GM18858 (cell line): ENCODE results near the gene AEBP1.
"Not testable (repeated sequence)": the region's sequence is repeated elsewhere in the genome, so short reads cannot be mapped to it uniquely, and the experiment has no call there.

Experiments
- ATAC-seq: cut with Tn5 transposase; IDR thresholded peaks from one replicate; pipeline ENCODE4 v1.9.1; 2021; ENCODE audit not compliant: unreplicated experiment

Gene AEBP1

DNA sequence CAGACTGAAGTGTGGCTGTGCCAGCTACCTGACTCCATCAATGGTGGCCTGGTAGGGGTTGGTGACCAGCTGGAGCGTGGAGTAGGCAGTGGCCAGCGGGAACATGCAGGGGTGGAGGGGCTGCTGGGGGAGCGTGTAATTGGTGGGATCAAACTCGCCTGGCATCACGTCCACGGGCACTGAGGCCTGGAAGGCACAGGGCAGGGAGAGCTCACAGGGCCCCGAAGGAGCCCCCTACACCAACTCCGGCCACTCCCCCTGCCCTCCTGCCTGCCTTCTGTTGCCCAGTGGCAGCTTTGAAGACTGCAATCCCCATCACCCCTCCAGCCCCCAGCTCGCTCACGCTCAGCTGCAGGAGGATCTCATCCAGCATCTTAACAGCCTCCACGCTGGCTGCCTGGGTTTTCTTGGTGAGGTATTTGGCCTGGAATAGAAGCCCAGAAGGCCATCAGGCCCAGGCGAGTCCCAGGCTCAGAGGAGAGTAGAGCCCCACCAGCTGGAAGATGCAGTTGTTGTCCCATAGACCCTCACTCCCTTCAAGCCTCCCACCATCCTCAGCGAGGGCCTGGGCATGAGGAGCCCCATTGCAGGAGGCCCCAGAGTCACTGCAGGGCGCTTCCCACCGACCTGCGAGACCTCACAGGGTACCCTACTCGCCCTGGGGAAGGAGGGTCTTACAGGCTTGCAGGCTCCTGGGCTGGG, 12.1 kb downstream of the AEBP1 start:
- no peak for ATAC-seq

DNA sequence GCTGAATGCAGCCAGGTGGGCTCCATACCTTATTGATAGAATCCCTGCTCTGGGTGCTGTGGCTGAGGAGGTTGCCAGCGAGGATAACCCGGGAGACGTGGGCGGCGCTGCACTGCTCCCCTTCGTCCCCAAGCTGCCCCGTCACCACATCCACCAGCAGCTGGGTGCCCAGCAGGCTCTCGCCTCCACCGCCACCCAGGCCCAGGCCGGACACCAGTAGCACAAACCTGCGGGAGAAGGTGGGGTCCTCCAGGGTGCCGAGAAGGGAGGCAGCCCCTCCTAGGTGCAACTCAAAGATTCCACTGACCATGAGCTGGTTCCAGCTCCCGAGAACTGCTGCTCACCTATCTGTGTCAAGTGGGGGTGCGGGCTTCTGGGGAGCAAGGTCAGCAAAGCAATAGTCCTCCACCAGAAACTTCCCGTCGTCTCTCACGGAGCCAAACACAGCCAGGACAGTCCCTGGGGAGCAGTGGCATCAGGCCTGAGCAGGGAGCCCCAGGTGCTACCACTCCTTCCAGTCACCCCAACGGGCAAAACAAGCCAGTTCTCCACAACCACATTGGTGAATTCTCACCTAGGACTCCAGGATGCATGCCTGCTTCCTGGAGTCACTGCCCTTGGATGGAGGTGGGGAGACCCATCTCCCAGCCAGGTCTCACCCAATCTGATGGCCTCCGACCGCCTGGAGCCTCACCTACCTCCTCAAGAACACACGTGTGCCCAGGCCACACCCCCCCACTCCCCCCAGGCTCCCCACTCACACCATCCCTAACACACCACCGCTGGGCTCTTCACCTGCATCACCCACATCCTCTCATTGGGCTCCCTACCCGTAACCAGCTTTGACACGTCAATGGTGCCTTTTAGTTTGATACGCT, 12.9 kb downstream of the AEBP1 start:
- ATAC-seq, result no peak

DNA sequence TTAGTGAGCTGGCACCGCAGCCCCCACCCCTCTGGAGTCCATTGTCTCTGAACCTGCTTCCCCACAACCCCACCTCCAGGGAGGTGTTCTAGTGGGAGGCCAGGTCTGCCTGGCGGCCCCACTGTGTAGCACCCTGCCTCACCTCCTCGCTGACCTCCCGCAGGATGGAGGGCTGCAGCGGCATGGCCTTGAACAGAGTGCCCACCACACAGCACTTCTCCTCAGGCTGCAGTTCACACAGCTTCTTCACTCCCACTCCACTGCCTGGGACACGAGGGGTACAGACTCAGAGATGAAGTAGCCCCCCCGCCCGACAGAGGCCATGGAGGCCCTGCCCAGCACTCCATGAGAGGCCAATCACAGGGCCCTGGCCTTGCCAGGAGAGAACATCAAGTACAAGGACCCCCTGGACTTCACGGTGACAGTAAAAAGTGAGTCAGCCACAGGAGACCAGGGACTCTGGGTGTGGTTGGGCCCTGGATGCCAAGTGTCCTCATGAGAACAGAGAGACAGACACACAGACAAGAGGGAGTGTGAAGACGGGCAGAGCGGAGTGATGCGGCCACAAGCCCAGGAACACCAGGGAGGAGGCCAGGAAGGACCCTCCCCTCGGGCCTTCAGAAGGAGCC, 13.8 kb downstream of the AEBP1 start:
- ATAC-seq, result no peak

DNA sequence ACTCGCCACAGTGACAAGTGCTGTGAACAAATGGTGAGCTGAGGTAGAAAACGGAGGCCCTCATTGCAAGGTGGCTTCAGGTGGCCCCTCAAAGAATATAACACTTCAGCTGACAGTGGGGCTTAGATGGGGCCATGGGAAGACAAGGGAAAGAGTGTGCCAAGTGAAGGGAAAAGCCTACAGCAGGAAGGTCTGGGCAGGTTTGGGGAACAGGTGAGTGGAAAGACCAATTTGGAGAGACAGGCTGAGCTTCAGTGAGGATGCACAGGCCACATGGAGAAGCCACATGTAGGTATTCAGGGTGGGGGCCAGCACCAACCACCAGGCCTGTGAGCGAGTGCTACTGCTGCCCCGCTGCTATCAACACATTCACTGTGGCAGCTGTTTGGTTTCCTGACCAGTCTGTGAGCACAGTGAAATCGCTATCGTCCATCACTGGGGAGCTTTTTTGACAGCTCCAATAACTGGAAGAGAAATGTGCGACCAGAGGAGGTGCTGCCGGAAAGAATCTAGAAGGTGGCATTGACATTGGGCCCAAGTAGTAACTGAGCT, 15.8 kb downstream of the AEBP1 start:
- ATAC-seq, result no peak

DNA sequence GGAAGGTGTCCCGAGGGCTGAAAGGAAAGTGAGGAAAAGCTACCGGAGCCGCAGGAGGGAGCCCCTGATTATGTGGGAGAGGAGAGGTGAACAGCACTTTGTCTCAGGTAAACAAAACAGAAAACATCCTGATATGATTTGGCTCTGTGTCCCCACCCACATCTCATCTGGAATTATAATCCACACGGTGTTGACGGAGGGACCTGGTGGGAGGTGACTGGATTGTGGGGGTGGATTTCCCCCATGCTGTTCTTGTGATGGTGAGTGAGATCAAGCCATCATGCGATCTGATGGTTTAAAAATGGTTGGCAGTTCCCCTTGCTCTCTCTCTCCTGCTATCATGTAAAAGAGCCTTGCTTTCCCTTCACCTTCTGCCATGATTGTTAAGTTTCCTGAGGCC, 16.2 kb downstream of the AEBP1 start:
- ATAC-seq, result no peak

DNA sequence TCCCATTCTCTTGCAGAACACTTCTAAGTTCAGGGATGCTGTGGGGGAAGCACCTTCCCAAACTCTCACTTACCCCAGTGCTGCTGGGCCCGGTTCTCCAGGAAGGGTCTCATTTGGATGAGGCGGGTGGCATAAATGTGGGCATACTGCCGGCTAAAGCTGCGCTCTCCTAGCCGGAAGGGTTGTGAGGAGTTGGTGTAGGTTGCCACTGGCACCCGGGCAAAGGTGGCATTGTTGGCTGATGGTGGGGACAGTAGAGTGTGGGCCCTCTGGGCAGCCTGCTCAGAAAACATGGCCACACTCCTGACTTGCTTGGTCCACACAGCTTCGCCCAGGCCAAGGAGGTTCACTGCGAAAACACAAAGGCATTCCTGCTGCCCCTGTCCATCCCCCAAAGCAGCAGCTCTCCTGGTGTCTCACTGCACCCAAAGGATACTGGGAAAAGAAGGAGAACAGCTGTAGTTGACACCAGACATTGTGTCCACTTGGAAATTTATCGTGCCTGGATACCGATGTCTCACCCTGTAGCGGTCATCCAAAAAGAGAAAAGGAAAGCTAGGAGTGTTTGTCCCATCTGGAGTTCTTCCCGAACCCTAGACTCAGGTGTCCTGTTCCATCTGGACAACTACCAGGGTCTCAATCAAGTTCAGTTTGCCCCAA, 17.7 kb downstream of the AEBP1 start:
- no peak for ATAC-seq

DNA sequence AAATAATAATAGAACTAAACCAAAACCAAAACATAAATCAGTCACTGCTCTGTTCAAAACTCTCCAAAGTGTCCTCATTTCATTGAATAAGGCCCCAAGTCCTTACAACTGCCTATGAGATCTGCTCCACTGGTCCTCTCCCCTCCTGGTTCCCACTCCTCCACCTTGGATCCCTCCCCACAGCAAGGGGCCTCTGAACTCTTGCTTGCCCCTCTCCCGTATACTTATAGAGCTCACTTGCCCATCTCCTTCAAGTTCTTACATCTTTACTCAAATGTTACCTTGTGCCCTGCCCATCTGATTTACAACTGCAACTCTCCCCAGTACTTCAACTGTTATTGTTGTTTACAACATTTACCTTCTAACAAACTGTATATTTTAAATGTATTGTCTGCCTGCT, 18.4 kb downstream of the AEBP1 start:
- ATAC-seq, result no peak

DNA sequence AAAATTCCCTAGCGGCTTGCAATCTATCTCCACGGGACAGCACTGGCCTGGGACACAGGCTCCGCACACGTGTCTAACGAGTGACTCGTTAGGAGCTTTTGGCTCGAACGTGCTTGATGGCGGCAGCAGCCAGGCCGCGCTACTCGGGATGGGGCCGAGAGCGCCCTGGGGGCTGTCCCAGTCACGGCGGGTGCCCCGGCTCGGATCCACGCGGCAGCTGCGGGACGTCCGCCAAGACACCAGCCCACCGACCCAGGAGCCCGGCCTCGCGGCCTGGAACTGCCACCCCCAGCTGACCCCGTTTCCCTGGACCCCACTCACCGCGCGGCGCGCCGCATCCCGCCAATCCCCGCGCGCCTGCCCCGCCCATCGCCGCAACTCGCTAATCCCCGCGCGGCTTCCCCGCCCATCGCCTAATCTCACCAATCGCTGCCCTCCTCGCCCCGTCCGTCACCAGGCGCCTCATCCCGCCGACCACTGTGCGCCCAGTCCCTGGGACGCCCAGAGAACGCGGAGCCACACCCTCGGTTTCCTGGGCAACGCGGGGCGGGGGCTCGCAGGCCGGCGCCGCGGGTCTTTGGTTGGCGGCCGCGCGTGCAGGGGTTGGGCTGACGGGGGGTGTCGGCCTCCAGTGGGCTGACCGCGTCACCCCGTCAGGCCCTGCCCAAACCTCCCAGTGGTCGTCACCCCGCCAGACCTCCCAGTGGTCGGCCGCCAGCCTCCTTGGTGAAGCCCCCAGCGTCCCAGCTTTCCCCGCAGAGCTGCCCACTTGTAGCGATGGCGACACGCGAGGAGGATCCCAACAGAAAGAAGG, 19.3 kb downstream of the AEBP1 start, which contains the start of gene POLD2:
Gene POLD2 (minus strand): TSS at position 359 of the 814 bp plus-strand sequence. CDS start 1,495 bp downstream, outside the sequence.
- ATAC-seq, result peak; percentile 93

DNA sequence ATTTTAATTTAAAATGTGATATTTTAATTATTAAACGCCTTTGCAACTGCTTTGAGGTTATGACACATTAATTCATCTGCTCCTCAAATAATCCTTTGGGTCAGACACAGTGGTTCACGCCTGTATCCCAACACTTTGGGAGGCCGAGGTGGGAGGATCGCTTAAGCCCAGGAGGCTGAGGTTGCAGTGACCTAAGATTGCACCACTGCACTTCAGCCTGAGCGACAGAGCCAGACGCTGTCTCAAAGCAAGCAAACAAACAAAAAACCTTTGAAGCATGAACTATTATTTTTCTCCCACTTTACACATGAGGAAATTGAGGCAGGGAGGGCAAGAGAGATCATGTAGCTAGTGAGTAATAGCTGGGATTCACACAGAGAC, 20.7 kb downstream of the AEBP1 start:
- no peak for ATAC-seq

DNA sequence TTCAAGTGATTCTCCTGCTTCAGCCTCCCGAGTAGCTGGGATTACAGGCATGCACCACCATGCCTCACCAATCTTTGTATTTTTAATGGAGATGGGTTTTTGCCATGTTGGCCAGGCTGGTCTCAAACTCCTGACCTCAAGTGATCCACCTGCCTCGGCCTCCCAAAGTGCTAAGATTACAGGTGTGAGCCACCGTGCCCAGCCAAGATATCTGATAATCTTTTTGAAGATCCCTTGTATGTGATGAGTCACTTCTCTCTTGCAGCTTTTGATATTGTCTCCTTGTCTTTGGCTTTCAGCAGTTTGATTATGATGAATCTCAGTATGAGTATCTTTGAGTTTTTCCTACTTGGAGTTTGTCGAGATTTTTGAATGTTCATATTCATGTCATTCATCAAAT, 22.4 kb downstream of the AEBP1 start:
- ATAC-seq, result not testable (repeated sequence)

DNA sequence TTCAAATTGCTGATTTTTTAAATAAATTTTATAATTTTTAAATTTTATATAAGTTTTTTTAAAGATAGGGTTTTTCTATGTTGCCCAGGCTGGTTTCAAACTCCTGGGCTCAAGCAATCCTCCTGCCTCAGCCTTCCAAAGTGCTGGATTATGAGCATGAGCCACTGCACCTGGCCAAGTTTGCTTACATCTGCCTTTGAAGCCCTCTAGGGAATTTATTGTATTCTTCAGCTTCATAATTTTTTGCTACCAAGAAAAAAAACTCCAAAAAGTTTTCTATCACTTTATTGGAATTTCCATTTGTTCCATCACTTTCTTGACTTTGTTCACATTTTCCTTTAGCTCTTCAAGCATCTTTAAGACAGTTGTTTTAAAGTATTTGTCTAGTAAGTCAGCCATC, 23.0 kb downstream of the AEBP1 start:
- ATAC-seq, result no peak

DNA sequence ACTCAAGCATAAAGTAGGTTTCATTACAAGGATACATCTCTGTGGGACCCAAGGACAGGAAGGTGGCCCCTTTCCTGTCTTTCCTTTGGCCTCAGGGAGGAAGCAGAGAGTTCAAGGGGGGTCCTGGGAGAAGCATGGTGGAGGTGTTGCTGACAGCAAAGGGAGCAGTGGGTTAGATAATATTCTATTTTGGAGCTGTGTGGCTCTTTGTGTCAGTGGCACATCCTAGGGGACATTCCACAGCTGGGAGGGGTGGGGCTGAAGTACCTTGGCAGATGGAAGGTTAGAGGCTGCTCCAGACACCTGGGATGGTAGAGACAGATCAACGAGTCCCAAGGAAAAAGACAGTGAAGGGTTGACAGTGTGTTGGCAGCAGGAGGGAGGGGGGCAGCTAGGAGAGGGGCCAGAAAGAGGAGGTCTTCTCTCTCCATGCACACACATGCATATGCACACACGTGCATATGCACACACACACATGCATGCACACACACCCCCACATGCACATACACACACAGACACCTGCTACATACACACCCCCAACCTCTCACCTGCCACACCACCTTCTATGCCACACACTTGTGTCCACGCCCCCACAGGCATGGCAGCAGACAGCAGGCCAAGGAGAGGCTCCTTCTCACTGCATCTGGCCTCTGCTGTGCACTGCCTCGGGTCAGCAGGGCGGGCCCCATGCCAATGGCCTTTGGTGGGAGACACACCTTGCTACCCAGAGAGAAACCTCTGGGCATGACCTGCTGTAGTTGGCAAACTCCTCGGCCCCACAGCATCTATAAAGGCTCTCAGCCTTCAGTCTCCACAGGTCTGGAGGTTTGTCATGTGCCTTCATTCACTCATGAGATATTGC, 24.8 kb downstream of the AEBP1 start:
- ATAC-seq, result no peak

DNA sequence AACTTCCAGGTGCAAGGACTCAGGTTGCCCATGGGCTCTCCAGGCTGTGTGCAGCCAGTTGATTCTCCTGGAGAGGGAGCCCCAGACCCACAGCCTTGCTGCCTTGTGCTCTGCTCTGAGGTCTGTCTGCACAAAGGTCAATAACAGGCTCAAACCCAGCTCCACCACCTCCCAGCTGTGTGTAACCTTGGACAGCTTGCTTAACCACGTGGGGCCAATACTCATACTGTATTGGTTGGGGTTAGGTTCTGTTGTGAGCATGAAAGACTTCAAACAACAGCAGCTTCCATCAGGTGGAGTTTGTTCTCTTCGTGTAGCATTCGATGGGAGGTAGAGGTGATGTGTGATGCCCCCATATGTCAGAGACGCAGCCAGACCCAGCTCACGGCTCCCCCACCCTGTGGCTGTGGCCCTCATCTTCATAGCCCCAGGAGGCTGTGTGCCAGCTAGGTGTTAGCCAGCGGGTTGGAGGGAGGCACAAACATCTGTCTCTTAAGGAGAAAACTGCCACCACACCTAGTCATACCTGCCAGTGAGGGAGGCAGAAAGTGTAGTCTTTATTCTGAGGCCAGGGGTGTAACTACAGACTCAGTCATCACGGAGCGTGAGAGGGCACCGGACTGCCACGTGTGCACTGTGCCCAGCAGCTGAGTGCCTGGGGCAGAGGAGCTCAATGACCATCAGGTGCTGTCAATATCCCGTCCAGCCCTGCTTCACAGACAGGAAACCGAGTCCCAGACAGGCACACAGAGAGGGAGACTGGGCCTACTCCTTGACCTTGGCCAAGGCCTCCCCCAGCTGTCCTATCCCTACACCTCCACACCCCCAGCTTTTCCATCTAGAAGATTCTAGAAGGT, 27.3 kb downstream of the AEBP1 start:
- ATAC-seq, result no peak

DNA sequence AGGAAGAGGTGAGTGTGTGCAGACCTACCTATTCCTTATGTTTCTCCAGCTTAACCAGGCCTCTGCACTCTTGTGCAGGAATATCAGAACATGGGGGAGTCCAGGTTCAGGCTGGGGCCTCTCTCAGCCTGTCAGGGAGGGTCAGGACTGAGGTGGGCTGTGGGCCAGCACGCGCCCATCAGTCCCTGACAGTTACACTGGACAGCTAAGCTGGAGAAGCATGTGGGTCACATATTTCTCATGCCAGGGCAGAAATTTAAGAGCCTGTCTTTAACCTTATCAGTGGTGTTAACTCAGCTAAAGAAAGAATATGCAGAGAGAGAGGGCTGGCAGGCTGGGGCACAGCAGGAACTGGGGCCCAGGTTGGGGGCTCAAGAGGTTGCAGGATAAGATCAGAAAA, 27.9 kb downstream of the AEBP1 start:
- ATAC-seq, result no peak

DNA sequence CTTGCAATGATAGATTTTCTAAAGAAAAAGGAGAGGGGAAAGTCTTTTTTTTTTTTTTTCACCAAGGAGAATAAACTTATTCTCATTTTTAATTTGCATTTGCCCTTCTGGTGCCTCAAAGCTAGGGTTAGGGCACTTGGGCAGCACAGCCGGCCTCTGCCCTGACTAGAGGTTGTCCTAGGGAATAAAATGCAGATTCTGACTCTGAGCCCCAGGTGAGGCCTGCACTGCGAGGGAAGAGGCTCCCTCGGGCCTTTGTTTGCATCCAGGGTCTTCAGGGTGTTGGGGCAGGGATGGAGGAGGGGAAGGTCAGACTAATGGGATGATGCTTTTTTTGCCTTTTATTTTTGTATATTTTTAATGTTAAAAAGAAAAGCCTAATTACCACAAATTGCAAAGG, 29.1 kb downstream of the AEBP1 start:
- ATAC-seq, result no peak

DNA sequence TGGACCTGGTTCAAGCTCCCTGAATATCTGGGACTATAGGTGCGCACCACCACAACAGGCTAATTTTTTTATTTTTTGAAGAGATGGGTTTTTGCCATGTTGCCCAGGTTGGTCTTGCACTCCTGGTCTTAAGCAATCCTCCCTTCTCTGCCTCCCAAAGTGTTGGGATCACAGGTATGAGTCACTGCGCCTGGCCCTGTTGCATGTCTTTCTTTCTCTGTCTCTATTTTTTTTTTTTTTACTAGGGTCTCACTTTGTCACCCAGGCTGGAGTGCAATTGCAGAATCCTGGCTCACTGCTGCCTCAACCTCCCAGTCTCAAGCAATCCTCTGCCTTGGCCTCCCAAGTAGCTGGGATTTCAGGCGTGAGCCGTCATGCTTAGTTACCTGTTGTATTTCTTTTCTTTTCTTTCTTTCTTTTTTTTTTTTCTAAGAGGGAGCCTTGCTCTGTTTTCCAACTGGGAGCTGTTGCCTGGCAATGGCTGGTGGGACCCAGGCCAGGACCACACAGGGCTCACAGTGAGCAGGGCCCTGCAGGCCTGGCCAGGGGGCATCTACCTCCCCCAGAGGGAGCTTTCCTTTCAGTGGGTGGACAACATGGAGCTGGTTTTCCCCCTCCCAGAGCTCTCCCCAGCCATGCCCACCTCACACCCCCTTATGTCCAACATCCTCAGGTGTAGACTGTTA, 30.9 kb downstream of the AEBP1 start:
- ATAC-seq, result no peak

DNA sequence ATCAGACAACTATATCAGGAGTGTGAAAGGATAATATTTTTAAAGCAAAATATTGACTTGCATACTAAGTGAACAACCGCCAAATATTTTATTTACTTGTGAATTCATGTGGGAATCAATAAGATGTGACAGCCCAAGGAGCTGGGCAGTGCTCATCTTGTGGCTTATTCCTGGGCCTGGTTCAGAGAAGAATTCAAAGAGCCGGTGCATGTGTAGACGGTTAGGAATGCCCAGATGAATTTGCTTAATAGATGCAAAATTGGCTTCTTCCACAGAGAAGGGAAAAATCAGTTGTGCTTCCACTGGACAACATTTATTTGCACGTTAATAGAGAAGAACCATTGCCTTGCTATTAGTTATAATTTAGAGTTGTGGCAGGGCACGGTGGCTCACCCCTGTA, 32.6 kb downstream of the AEBP1 start:
- ATAC-seq, result no peak

DNA sequence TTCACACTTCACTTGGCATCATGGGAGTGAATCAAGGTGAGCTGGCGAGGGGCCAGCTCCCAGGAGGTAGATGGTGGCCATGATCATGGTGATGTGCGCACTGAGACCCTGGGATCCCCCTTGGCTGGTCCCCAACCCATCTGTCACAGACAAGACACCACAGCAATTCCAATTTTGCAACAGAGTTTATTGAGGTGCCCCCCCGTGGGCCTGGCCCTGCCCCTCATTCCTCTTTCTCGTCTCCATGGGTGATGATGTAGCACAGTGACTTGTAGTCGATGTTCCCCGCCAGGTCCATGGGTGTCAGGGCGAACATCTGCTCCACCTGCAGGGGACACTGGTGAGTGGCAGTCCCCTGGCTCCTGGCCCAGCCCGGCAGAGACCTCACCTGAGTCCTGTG, 34.6 kb downstream of the AEBP1 start:
- no peak for ATAC-seq
